ENCODE measurements around the gene PHF1. TPM values are rescaled to one million over a fixed set of nuclear protein-coding genes. Genes with fewer than 3 reads are reported as not detected.

Gene PHF1
- total and polyA plus RNA-seq, 2 of the 13 experiments (the other 11 are each of a cell fraction or from before 2014, with no cell fraction given): 25.4 to 61.9 TPM

DNA sequence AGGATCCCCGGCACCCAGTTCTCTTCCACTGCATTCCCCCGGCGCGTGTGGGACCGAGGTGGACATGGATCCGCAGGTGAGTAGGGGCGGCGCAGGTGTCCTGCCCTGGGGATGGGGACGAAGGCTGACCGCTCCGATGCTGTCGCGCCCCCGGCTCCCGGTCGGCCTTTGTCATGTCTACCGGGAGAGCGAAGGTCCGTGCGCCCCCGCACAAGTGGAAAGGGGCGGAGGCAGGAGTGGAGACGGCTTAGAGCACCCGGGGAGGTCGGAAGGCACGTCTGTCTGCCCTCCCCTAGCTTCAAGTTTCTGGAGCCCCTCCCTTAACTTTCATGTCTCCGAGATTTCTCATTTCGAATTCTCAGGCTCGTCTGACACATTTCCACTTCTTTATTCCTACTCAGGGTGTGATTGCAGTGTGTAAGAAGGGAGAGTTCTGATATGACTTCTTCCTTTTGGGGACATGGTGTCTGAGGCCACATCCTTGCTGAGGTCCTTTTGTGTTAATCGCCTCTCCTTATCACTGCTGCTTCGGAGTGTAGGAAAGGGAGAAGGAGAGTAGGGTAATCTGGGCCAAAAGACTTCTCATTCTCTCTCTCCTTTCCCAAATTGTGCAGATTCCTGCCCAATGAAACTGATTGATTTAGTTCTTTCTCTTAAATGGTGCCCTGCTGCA, 18.8 kb upstream of the PHF1 start (continued):
- TF ChIP-seq YEATS2 (CRISPR knock-in tag; IDR thresholded peaks at IDR 0.05; ENCODE audit: borderline replicate concordance) (no peak), PBX2 (CRISPR knock-in tag; IDR thresholded peaks at IDR 0.05) (no peak), CHCHD3 (CRISPR knock-in tag; IDR thresholded peaks at IDR 0.05) (peak; percentile 96; the same call in 1 of the 2 replicates), CCDC6 (CRISPR knock-in tag; IDR thresholded peaks at IDR 0.05) (no peak), BORCS8-MEF2B (CRISPR knock-in tag; IDR thresholded peaks at IDR 0.05) (0 out of 2 replicates have a peak, but pooled peaks have one; percentile 22), ZNF891 (CRISPR knock-in tag; IDR thresholded peaks at IDR 0.05) (0 out of 2 replicates have a peak, but pooled peaks have one; percentile 2), SP5 (CRISPR knock-in tag; IDR thresholded peaks at IDR 0.05; ENCODE audit: borderline replicate concordance, low read depth) (no peak), NR2C2 (CRISPR knock-in tag; IDR thresholded peaks at IDR 0.05; ENCODE audit: borderline replicate concordance) (no peak), ZNF775 (CRISPR knock-in tag; IDR thresholded peaks at IDR 0.05; ENCODE audit: borderline replicate concordance) (0 out of 2 replicates have a peak, but pooled peaks have one; percentile 76), HOXA5 (CRISPR knock-in tag; IDR thresholded peaks at IDR 0.05) (no peak), ZKSCAN1 (IDR thresholded peaks at IDR 0.05; ENCODE audit: low read length) (no peak), SIX1 (CRISPR knock-in tag; IDR thresholded peaks at IDR 0.05; ENCODE audit: borderline replicate concordance) (no peak), ZNF530 (CRISPR knock-in tag; IDR thresholded peaks at IDR 0.05; ENCODE audit: low read depth) (no peak), ETV5 (CRISPR knock-in tag; IDR thresholded peaks at IDR 0.05; ENCODE audit: borderline replicate concordance) (no peak), MXD1 (CRISPR knock-in tag; IDR thresholded peaks at IDR 0.05) (peak; percentile 38; the same call in 1 of the 2 replicates), ZNF660 (CRISPR knock-in tag; IDR thresholded peaks at IDR 0.05; ENCODE audit: borderline replicate concordance, low read depth) (no peak), TGIF2 (CRISPR knock-in tag; IDR thresholded peaks at IDR 0.05) (no peak), MTF1 (CRISPR knock-in tag; IDR thresholded peaks at IDR 0.05) (no peak), ZNF224 (CRISPR knock-in tag; IDR thresholded peaks at IDR 0.05) (no peak), HCFC1 (IDR thresholded peaks at IDR 0.05; ENCODE audit: low read depth, low read length) (no peak), ZC3H13 (CRISPR knock-in tag; IDR thresholded peaks at IDR 0.05) (peak; percentile 67; the same call in 1 of the 2 replicates)
- TF ChIP-seq, protein P1, sequence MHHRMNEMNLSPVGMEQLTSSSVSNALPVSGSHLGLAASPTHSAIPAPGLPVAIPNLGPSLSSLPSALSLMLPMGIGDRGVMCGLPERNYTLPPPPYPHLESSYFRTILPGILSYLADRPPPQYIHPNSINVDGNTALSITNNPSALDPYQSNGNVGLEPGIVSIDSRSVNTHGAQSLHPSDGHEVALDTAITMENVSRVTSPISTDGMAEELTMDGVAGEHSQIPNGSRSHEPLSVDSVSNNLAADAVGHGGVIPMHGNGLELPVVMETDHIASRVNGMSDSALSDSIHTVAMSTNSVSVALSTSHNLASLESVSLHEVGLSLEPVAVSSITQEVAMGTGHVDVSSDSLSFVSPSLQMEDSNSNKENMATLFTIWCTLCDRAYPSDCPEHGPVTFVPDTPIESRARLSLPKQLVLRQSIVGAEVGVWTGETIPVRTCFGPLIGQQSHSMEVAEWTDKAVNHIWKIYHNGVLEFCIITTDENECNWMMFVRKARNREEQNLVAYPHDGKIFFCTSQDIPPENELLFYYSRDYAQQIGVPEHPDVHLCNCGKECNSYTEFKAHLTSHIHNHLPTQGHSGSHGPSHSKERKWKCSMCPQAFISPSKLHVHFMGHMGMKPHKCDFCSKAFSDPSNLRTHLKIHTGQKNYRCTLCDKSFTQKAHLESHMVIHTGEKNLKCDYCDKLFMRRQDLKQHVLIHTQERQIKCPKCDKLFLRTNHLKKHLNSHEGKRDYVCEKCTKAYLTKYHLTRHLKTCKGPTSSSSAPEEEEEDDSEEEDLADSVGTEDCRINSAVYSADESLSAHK (CRISPR knock-in tag; IDR thresholded peaks at IDR 0.05; ENCODE audit: borderline replicate concordance): no peak
- TF ChIP-seq, protein P2, sequence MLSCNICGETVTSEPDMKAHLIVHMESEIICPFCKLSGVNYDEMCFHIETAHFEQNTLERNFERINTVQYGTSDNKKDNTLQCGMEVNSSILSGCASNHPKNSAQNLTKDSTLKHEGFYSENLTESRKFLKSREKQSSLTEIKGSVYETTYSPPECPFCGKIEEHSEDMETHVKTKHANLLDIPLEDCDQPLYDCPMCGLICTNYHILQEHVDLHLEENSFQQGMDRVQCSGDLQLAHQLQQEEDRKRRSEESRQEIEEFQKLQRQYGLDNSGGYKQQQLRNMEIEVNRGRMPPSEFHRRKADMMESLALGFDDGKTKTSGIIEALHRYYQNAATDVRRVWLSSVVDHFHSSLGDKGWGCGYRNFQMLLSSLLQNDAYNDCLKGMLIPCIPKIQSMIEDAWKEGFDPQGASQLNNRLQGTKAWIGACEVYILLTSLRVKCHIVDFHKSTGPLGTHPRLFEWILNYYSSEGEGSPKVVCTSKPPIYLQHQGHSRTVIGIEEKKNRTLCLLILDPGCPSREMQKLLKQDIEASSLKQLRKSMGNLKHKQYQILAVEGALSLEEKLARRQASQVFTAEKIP (CRISPR knock-in tag; IDR thresholded peaks at IDR 0.05; ENCODE audit: borderline replicate concordance): no peak
